Aorta (tissue), 5 donors: ENCODE measurements around the gene ZNF845. TPM values are rescaled to one million over a fixed set of nuclear protein-coding genes. Genes with fewer than 3 reads are reported as not detected.
A peak's percentile ranks its signal among the peaks of the same experiment; 100 is the strongest.

Experiments used
- ATAC-seq: fragments of 200-7000 bp; cut with Tn5 transposase; one replicate; pipeline ENCODE4 v1.9.1; 2022; ENCODE audit warnings: moderate library complexity; ENCODE audit not compliant: low FRiP score
- DNase-seq, 2 donors: peaks; one replicate each; pipeline ENCODE4 v3.0.0-alpha.2; 2020
- H3K27ac ChIP-seq, 2 donors: one replicate each; pipeline ENCODE4 v1.5.1; 2013; ENCODE audit warnings: low read length in 2 of 2, mild to moderate bottlenecking in 2 of 2, moderate library complexity in 2 of 2, control low read depth in 1 of 2, inconsistent platforms in 1 of 2, low read depth in 1 of 2
- H3K27me3 ChIP-seq, 2 donors: one replicate each; pipeline ENCODE4 v1.6.1; 2013; ENCODE audit warnings: control low read depth in 1 of 2, low read length in 1 of 2, mild to moderate bottlenecking in 1 of 2, moderate library complexity in 1 of 2; ENCODE audit not compliant: insufficient read depth in 2 of 2, control insufficient read depth in 1 of 2
- H3K36me3 ChIP-seq, 2 donors: one replicate each; pipeline ENCODE4 v1.6.1; 2013; ENCODE audit warnings: control low read depth in 1 of 2, low read length in 1 of 2, mild to moderate bottlenecking in 1 of 2; ENCODE audit not compliant: insufficient read depth in 2 of 2, control insufficient read depth in 1 of 2
- H3K4me1 ChIP-seq, 2 donors: one replicate each; pipeline ENCODE4 v1.6.1; 2013; ENCODE audit warnings: low read length in 2 of 2, control low read depth in 1 of 2, mild to moderate bottlenecking in 1 of 2, moderate library complexity in 1 of 2; ENCODE audit not compliant: insufficient read depth in 2 of 2, control insufficient read depth in 1 of 2
- H3K4me3 ChIP-seq, 2 donors: one replicate each; pipeline ENCODE4 v1.5.1; 2013; ENCODE audit warnings: low read length in 2 of 2, control low read depth in 1 of 2, mild to moderate bottlenecking in 1 of 2
- H3K9me3 ChIP-seq: one replicate; pipeline ENCODE4 v1.6.1; 2013; ENCODE audit warnings: mild to moderate bottlenecking, low read length; ENCODE audit not compliant: control insufficient read depth
- WGBS, 2 donors: extraction: QIAGEN DNeasy Blood & Tissue Kit; methylation state at CpG; one replicate each; pipeline ENCODE4 v1.1.7; 2013; 5-methylcytosine and 5-hydroxymethylcytosine counted together
- intact Hi-C, 2 donors: fragments of 100-400 bp; cut with DNase I; formaldehyde crosslinking; loops; one replicate each; pipeline versions ENCODE4 v1.14.2 to v1.15.0; 2022
- polyA plus RNA-seq, 2 donors: library from polyadenylated mRNA; stranded (reverse); fragments of 200-250 nt; gene quantifications; one replicate each; pipeline ENCODE4 v1.2.3, GENCODE V29; 2013
- total RNA-seq, 2 donors: library from RNA; stranded (reverse); fragmentation: NEBNext Ultra II Directional; extraction: Animal tissue kit (Norgen Biotek cat#: 25700); gene quantifications; one replicate each; pipeline ENCODE4 v1.2.1, GENCODE V29; 2021
- donor health status: healthy with polysubstance abuse.
- donor health status: Bipolar disorder and iron deficiency.
- donor health status: DM: no; HTN: no; CAD: no.
- donor health status: DM: no; HTN: no; CAD: no.
- donor health status: DM: yes; HTN: yes; CAD: no.

ZNF845 gene
- total and polyA plus RNA-seq, 4 donors: 1.7 to 7.5 (median 4.9) TPM

GRCh38 chr19:53365899-53366493 lies 32.4 kb downstream of the ZNF845 start:
- 0% methylated on average over 19 to 32 of the region's 32 CpGs for WGBS, 2 donors
- no peaks in the 10 kb centered on the region for H3K4me1 ChIP-seq
- H3K36me3 ChIP-seq: no peaks in the 10 kb centered on the region
- DNase-seq (no peak), ATAC-seq (peak; percentile 50)
- H3K27ac ChIP-seq: peak overlapping the region in 1 of 2 donors; percentile 43
- H3K9me3 ChIP-seq: no peaks in the 10 kb centered on the region
- H3K4me3 ChIP-seq: peak overlapping the region; percentile 52 to 62
- intact Hi-C loops: loop anchor here (5.0 to 10.0 kb wide), 2 partner anchors 169 to 171 kb away; partner anchors contain the start of gene ZNF665 (in 1 of the 2)
- H3K27me3 ChIP-seq: no peaks in the 10 kb centered on the region

DNA sequence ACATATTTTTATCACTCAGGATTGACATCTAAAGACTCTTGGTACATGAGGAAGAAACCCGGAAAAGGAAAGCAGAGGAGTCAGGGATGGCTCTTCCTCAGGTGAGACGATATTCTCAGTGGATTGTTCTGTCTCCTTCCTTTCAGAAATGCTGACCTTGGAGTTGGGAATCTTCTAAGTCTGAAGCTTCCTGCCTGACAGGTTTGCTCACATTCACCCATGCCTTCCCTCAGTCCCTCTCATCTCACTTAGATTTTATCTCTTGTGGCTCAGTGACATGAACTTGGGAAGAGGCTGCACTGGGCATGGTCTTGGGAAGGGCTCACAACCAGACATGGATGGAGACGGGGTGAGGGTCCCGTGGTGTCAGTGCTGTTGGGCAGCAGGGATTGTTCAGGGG lies 38.6 kb downstream of the ZNF845 start:
- peaks cover 0 to 4% of the 10 kb centered on the region in 2 donors for H3K36me3 ChIP-seq
- DNase-seq (no peak), ATAC-seq (no peak)
- WGBS, 2 donors: 92 to 95% methylated on average over 4 of the region's 4 CpGs
- no peak overlapping the region for H3K4me3 ChIP-seq
- intact Hi-C loops: no loop called here
- H3K27me3 ChIP-seq: no peaks in the 10 kb centered on the region
- H3K27ac ChIP-seq: no peak overlapping the region
- H3K9me3 ChIP-seq: peaks cover 2% of the 10 kb centered on the region
- H3K4me1 ChIP-seq: no peaks in the 10 kb centered on the region

DNA sequence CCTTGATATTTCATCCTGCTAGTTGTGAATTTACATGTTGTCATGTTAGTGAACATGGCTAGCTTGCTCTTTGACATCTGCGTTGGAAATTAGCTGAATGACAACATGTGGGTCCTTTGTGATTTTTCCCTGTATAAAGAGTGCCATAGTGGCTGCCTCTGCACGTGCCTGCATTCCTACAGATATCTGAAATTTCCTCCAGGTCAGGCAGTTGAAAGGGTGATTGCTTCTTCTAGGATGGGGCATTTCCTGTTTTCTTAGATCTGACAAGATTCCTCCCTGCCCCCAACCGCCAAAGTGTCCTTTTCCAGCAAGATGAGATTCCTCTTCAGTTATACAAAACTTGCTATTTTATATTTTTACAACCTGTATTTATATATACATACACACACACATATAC lies 40.7 kb downstream of the ZNF845 start:
- Histone ChIP-seq H3K4me1 (no peaks in the 10 kb centered on the region), H3K4me3 (no peak overlapping the region), H3K27ac (no peak overlapping the region), H3K36me3 (peaks cover 0 to 4% of the 10 kb centered on the region in 2 donors), H3K27me3 (no peaks in the 10 kb centered on the region), H3K9me3 (peaks cover 3% of the 10 kb centered on the region)
- intact Hi-C loops: no loop called here
- WGBS, 2 donors: 52 to 60% methylated on average over 3 of the region's 3 CpGs
- ATAC-seq (no peak), DNase-seq (no peak)

GRCh38 chr19:53374743-53375142 lies 41.2 kb downstream of the ZNF845 start:
- H3K4me3 ChIP-seq: no peak overlapping the region
- no peaks in the 10 kb centered on the region for H3K27me3 ChIP-seq
- ATAC-seq: no peak
- WGBS, 2 donors: 92 to 100% methylated on average over 1 of the region's 1 CpG
- DNase-seq: no peak
- peaks cover 0 to 7% of the 10 kb centered on the region in 2 donors for H3K36me3 ChIP-seq
- no peaks in the 10 kb centered on the region for H3K4me1 ChIP-seq
- intact Hi-C loops: no loop called here
- H3K9me3 ChIP-seq: peaks cover 6% of the 10 kb centered on the region
- H3K27ac ChIP-seq: no peak overlapping the region

GRCh38 chr19:53381376-53381775 lies 47.8 kb downstream of the ZNF845 start:
- H3K27ac ChIP-seq: no peak overlapping the region
- no peaks in the 10 kb centered on the region for H3K27me3 ChIP-seq
- no peak for DNase-seq
- ATAC-seq: no peak
- peaks cover 0 to 9% of the 10 kb centered on the region in 2 donors for H3K36me3 ChIP-seq
- intact Hi-C loops: no loop called here
- peaks cover 18% of the 10 kb centered on the region for H3K9me3 ChIP-seq
- H3K4me1 ChIP-seq: no peaks in the 10 kb centered on the region
- 97 to 99% methylated on average over 3 of the region's 3 CpGs for WGBS, 2 donors
- H3K4me3 ChIP-seq: no peak overlapping the region

DNA sequence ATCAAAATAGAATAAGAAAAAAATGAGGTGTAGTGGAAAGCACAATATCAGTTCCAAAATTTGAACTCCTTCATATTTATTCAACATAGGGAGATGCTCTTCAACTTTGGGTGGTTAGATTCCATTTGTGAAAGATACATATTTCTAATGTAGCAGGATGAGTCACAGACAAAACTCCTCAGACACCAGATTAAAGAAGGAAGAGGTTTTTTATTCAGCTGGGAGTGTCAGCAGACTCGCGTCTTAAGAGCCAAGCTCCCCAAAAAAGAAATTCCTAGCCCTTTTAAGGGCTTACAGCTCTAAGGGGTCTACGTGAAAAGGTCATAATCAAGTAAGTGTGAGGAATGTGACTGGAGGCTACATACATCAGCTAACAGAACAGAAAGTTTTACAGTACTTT lies 54.6 kb downstream of the ZNF845 start:
- no peak overlapping the region for H3K27ac ChIP-seq
- intact Hi-C loops: no loop called here

DNA sequence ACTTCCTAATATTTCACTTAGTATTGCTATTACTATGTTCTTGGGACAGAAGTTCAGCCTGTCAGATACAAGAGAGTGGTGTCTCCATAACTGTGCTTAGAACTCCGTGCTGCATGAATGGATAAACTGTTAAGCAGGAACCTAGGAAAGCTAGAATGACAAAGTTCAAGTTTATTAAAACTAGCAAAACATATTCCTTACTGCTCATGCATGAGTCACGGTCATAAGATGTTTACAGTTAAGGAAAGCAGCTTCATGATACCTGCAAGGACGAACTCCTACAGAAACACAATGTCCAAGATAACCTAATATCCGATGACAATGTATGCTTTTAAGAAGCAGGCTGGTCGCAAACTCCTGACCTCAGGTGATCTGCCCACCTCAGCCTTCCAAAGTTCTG lies 55.4 kb downstream of the ZNF845 start:
- Histone ChIP-seq H3K27ac (no peak overlapping the region), H3K9me3 (peaks cover 3% of the 10 kb centered on the region), H3K4me1 (no peaks in the 10 kb centered on the region), H3K27me3 (no peaks in the 10 kb centered on the region), H3K36me3 (no peaks in the 10 kb centered on the region), H3K4me3 (no peak overlapping the region)
- DNase-seq: no peak
- no peak for ATAC-seq
- 91 to 92% methylated on average over 5 of the region's 5 CpGs for WGBS, 2 donors
- intact Hi-C loops: no loop called here

More for the DNA sequence above, 54.6 kb downstream of the ZNF845 start:
- Histone ChIP-seq H3K27me3 (no peaks in the 10 kb centered on the region), H3K9me3 (peaks cover 7% of the 10 kb centered on the region), H3K4me3 (no peak overlapping the region), H3K4me1 (no peaks in the 10 kb centered on the region), H3K36me3 (no peaks in the 10 kb centered on the region)
- ATAC-seq (no peak), DNase-seq (no peak)
- 16 to 42% methylated on average over 3 of the region's 3 CpGs for WGBS, 2 donors

- no peak for DNase-seq
- H3K27me3 ChIP-seq: no peaks in the 10 kb centered on the region
- 71 to 82% methylated on average over 8 of the region's 8 CpGs for WGBS, 2 donors
- peaks cover 1% of the 10 kb centered on the region for H3K9me3 ChIP-seq
- intact Hi-C loops: no loop called here
- H3K4me3 ChIP-seq: no peak overlapping the region
- no peak overlapping the region for H3K27ac ChIP-seq
- ATAC-seq: no peak
- no peaks in the 10 kb centered on the region for H3K4me1 ChIP-seq
- no peaks in the 10 kb centered on the region for H3K36me3 ChIP-seq
These were observed 56.0 kb downstream of the ZNF845 start for GRCh38 chr19:53389571-53389970.

- no peak overlapping the region for H3K27ac ChIP-seq
- no peaks in the 10 kb centered on the region for H3K27me3 ChIP-seq
- intact Hi-C loops: no loop called here
- no peak for ATAC-seq
- H3K4me1 ChIP-seq: no peaks in the 10 kb centered on the region
- H3K9me3 ChIP-seq: peaks cover 1% of the 10 kb centered on the region
- WGBS, 2 donors: 25 to 29% methylated on average over 21 to 22 of the region's 22 CpGs
- no peak overlapping the region for H3K4me3 ChIP-seq
- no peak for DNase-seq
- H3K36me3 ChIP-seq: no peaks in the 10 kb centered on the region
These were observed 56.4 kb downstream of the ZNF845 start for GRCh38 chr19:53389978-53390377.
